GM10248 (cell line): ENCODE data around the gene GALNS.
"Not testable (repeated sequence)": the region's sequence is repeated elsewhere in the genome, so short reads cannot be mapped to it uniquely, and the experiment has no call there.

Experiments
- CTCF ChIA-PET: fragments of 300-600 bp; sonication (Branson Sonifier 250); formaldehyde crosslinking; extraction: SDS; loops from one replicate; lab custom pipeline; 2021; ENCODE audit warnings: antibody characterized with exemption; lab: Yijun Ruan, JAX
- POLR2A ChIA-PET: fragments of 350-650 bp; sonication (Branson Sonifier 250); formaldehyde crosslinking; extraction: SDS; loops from one replicate; lab custom pipeline; 2020; ENCODE audit warnings: antibody characterized with exemption; lab: Yijun Ruan, JAX
- DNase-seq: peaks from one replicate; pipeline ENCODE4 v3.0.0; 2012; ENCODE audit errors: extremely low spot score
- TF ChIP-seq, protein P1 (sequence below): IDR thresholded peaks from 2 replicates; pipeline ENCODE4 v1.5.1; 2012; ENCODE audit warnings: mild to moderate bottlenecking, low read depth; ENCODE audit errors: extremely low read depth, missing control alignments, control extremely low read depth

Gene GALNS

GRCh38 chr16:88826070-88826840 lies 30.5 kb downstream of the GALNS start:
- CTCF ChIA-PET: interaction anchor here (0.9 kb wide), 1 partner anchor 81 kb away, joined by 4 read pairs; no protein-coding TSS in a partner anchor
- DNase-seq: no peak
- TF ChIP-seq, protein P1, sequence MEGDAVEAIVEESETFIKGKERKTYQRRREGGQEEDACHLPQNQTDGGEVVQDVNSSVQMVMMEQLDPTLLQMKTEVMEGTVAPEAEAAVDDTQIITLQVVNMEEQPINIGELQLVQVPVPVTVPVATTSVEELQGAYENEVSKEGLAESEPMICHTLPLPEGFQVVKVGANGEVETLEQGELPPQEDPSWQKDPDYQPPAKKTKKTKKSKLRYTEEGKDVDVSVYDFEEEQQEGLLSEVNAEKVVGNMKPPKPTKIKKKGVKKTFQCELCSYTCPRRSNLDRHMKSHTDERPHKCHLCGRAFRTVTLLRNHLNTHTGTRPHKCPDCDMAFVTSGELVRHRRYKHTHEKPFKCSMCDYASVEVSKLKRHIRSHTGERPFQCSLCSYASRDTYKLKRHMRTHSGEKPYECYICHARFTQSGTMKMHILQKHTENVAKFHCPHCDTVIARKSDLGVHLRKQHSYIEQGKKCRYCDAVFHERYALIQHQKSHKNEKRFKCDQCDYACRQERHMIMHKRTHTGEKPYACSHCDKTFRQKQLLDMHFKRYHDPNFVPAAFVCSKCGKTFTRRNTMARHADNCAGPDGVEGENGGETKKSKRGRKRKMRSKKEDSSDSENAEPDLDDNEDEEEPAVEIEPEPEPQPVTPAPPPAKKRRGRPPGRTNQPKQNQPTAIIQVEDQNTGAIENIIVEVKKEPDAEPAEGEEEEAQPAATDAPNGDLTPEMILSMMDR: no peak
- POLR2A ChIA-PET: no interaction called here

DNA sequence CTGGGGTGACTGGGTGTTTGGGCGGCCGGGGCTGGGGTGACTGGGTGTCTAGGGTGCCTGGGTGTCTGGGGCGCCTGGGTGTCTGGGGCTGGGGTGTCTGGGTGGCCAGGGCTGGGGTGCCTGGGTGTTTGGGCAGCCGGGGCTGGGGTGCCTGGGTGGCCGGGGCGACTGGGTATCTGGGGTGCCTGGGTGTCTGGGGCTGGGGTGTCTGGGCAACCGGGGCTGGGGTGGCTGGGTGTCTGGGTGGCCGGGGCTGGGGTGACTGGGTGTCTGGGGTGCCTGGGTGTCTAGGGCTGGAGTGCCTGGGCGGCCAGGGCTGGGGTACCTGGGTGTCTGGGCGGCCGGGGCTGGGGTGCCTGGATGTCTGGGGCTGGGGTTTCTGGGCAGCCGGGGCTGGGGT lies 31.6 kb downstream of the GALNS start:
- CTCF ChIA-PET: no interaction called here
- POLR2A ChIA-PET: no interaction called here
- TF ChIP-seq, protein P1: no peak
- no peak for DNase-seq

- TF ChIP-seq, protein P1: no peak
- ChIA-PET CTCF (no interaction called here), POLR2A (no interaction called here)
- DNase-seq: no peak
Measured at GRCh38 chr16:88824256-88825077, 32.3 kb downstream of the GALNS start.

- DNase-seq, POLR2A ChIA-PET, CTCF ChIA-PET: not testable (repeated sequence)
Measured at GRCh38 chr16:88823646-88824045, 33.1 kb downstream of the GALNS start.

DNA sequence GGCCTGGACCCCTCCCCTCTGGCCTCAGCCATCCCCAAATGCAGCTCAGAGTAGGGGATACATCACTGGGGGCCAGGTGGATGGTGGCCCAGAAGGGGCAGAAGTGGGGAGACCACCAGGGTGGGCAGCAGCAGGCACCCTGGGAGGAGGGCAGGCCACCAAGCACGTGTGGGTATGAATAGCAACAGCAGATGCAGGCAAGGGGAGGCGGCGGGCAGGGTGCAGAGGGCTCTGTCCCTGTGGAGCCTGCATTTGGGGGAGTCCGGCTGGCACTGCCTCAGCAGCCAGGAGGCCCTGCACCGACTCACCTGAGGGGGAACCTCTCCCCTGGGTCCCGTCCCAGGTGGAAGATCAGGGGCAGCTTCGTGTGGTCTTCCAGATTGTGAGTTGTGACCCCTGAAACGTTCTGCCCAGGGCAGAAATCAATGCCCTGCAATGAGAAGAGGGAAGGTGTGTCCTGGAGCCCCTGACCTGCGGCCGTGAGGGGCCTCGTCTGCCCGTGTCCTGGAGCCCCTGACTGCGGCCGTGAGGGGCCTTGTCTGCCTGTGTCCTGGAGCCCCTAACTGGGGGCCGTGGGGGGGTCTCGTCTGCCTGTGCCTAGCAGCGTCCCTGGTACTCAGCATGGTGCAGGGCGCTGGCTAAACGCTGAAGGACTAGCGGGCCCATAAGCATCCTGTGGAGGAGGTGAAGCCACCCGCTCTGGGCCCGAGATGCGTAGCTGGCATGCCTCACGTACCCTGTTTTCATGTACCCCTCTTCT lies 34.3 kb downstream of the GALNS start:
- TF ChIP-seq, protein P1: no peak
- no peak for DNase-seq
- POLR2A ChIA-PET: no interaction called here
- CTCF ChIA-PET: interaction anchor here (0.6 kb wide), 1 partner anchor 394 kb away, joined by 3 read pairs; no protein-coding TSS in a partner anchor

DNA sequence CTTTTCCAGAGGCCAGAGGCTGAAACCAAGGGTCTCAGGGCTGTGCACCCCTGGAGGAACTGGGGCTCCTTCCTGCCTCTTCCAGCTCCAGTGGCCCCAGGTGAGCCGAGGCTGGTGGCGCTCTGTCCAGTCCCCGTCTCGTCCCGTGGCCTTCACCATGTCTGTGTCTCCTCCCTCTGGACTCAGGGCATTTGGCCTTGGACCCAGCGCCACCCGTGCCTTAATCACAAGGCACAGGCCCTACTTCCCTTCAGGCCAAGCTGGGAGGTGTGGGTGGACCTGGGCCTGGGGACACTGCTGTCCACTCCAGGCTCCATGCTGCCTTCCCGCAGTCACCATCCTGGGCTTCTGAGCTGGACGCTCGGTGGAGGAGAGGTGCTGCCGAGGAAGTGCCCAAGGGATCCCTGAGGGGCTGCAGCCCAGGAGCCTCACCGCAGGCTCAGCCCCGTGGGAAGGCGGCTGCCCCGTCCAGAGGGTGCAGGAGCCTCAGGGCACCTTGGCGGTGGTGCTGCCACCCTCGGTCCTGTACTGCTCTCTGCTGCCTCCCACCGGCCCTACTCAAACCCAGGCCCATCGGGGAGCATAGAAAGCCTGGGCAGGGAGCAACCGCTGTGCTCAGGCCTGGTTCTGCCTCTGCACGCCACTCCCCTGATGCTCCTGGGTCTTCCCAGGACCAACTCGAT lies 35.4 kb downstream of the GALNS start:
- POLR2A ChIA-PET: no interaction called here
- TF ChIP-seq, protein P1: no peak
- CTCF ChIA-PET: interaction anchor here (0.6 to 1.0 kb wide), 2 partner anchors 9 to 395 kb away, joined by 3 read pairs; partner anchors contain the start of gene APRT
- DNase-seq: no peak
